ENCODE measurements around the gene DHRS13.
"Not testable (repeated sequence)": the region's sequence is repeated elsewhere in the genome, so short reads cannot be mapped to it uniquely, and the experiment has no call there.

DNA sequence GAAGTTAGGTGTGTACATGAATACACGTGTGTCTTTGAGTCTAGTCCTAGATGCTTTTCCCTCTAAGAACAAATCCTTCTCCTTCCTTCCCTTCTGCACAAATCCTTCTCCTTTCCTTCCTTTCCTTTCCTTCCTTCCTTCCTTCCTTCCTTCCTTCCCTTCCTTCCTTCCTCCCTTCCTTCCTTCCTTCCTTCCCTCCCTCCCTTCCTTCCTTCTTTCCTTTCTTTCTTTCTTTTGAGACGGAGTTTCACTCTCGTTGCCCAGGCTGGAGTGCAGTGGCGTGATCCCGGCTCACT is 615 bp upstream of the DHRS13 start:
- TF ChIP-seq, protein P1, sequence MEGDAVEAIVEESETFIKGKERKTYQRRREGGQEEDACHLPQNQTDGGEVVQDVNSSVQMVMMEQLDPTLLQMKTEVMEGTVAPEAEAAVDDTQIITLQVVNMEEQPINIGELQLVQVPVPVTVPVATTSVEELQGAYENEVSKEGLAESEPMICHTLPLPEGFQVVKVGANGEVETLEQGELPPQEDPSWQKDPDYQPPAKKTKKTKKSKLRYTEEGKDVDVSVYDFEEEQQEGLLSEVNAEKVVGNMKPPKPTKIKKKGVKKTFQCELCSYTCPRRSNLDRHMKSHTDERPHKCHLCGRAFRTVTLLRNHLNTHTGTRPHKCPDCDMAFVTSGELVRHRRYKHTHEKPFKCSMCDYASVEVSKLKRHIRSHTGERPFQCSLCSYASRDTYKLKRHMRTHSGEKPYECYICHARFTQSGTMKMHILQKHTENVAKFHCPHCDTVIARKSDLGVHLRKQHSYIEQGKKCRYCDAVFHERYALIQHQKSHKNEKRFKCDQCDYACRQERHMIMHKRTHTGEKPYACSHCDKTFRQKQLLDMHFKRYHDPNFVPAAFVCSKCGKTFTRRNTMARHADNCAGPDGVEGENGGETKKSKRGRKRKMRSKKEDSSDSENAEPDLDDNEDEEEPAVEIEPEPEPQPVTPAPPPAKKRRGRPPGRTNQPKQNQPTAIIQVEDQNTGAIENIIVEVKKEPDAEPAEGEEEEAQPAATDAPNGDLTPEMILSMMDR (IDR thresholded peaks at IDR 0.05; ENCODE audit: poor library complexity, severe bottlenecking) = not testable (repeated sequence)
- TF ChIP-seq, protein P2, sequence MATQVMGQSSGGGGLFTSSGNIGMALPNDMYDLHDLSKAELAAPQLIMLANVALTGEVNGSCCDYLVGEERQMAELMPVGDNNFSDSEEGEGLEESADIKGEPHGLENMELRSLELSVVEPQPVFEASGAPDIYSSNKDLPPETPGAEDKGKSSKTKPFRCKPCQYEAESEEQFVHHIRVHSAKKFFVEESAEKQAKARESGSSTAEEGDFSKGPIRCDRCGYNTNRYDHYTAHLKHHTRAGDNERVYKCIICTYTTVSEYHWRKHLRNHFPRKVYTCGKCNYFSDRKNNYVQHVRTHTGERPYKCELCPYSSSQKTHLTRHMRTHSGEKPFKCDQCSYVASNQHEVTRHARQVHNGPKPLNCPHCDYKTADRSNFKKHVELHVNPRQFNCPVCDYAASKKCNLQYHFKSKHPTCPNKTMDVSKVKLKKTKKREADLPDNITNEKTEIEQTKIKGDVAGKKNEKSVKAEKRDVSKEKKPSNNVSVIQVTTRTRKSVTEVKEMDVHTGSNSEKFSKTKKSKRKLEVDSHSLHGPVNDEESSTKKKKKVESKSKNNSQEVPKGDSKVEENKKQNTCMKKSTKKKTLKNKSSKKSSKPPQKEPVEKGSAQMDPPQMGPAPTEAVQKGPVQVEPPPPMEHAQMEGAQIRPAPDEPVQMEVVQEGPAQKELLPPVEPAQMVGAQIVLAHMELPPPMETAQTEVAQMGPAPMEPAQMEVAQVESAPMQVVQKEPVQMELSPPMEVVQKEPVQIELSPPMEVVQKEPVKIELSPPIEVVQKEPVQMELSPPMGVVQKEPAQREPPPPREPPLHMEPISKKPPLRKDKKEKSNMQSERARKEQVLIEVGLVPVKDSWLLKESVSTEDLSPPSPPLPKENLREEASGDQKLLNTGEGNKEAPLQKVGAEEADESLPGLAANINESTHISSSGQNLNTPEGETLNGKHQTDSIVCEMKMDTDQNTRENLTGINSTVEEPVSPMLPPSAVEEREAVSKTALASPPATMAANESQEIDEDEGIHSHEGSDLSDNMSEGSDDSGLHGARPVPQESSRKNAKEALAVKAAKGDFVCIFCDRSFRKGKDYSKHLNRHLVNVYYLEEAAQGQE (IDR thresholded peaks at IDR 0.05; ENCODE audit: borderline replicate concordance) = not testable (repeated sequence)
- not testable (repeated sequence) for TF ChIP-seq EZH2 (IDR thresholded peaks at IDR 0.05; ENCODE audit: borderline replicate concordance, insufficient read depth, low read length, poor library complexity, severe bottlenecking)
